Mammary epithelial cell (primary cell): Measurements from ENCODE around the gene PTPN23.

ENCODE experiments used
- EZH2 ChIP-seq: IDR thresholded peaks from 2 replicates; pipeline ENCODE4 v1.6.1; 2012; ENCODE audit warnings: low read length, inconsistent platforms, borderline replicate concordance
- TF ChIP-seq, protein P1 (sequence below), 2 donors: IDR thresholded peaks in 1 of 2; conservative IDR thresholded peaks in 1 of 2; 2 replicates each; pipeline ENCODE4 v1.5.1; 2011 to 2012; ENCODE audit warnings: inconsistent platforms in 2 of 2, low read length in 2 of 2, mild to moderate bottlenecking in 2 of 2, control low read depth in 1 of 2, low read depth in 1 of 2; ENCODE audit not compliant: insufficient read depth in 1 of 2; ENCODE audit errors: extremely low read depth in 1 of 2

DNA sequence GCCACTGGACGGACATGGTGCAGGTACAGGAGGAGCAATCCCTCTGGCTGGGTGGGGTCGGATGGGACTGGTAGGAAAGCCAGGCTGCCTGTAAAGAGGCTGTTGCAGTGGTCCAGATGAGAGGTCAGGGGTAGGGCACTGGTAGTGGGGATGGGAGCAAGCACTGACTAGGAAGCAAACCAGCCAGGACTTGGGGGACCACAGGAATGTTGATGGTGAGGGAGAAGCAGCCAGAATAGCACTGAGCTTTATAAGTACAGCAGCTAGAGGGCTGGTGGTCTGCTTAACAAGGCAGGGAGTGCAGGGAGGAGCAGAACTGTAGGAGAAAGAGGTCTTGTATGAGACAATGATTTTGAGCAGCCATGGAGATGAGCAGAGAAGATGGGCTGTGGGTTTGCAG, 38.7 kb upstream of the PTPN23 start:
- TF ChIP-seq, protein P1, sequence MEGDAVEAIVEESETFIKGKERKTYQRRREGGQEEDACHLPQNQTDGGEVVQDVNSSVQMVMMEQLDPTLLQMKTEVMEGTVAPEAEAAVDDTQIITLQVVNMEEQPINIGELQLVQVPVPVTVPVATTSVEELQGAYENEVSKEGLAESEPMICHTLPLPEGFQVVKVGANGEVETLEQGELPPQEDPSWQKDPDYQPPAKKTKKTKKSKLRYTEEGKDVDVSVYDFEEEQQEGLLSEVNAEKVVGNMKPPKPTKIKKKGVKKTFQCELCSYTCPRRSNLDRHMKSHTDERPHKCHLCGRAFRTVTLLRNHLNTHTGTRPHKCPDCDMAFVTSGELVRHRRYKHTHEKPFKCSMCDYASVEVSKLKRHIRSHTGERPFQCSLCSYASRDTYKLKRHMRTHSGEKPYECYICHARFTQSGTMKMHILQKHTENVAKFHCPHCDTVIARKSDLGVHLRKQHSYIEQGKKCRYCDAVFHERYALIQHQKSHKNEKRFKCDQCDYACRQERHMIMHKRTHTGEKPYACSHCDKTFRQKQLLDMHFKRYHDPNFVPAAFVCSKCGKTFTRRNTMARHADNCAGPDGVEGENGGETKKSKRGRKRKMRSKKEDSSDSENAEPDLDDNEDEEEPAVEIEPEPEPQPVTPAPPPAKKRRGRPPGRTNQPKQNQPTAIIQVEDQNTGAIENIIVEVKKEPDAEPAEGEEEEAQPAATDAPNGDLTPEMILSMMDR (conservative IDR thresholded peaks at IDR 0.05 in 1 of 2, IDR thresholded peaks at IDR 0.05 in 1 of 2; ENCODE audit: extremely low read depth in 1 of 2, insufficient read depth in 1 of 2, low read depth in 1 of 2, low read length in 2 of 2): no peak
- TF ChIP-seq EZH2: no peak
